ENCODE data around the gene AGPAT4. TPM values are rescaled to one million over a fixed set of nuclear protein-coding genes. Genes with fewer than 3 reads are reported as not detected.
A peak's percentile ranks its signal among the peaks of the same experiment; 100 is the strongest.

The AGPAT4 gene
- total RNA-seq, 4 donors from 2014 or later, result 0.53 to 11.6 (median 3.3) TPM

GRCh38 chr6:161232467-161232866, 41.4 kb downstream of the AGPAT4 start:
- Histone ChIP-seq H3K4me3 (no peak overlapping the region), H3K4me1 (no peaks in the 10 kb centered on the region), H3K9me3 (no peaks in the 10 kb centered on the region), H3K27me3 (no peaks in the 10 kb centered on the region), H3K27ac (no peak overlapping the region), H3K36me3 (no peaks in the 10 kb centered on the region)
- no peak for DNase-seq
- TF ChIP-seq POLR2A (IDR thresholded peaks at IDR 0.05) (no peak), CTCF (IDR thresholded peaks at IDR 0.05) (no peak)

- Histone ChIP-seq H3K9me3 (no peaks in the 10 kb centered on the region), H3K27ac (no peak overlapping the region), H3K4me3 (no peak overlapping the region), H3K36me3 (no peaks in the 10 kb centered on the region), H3K27me3 (no peaks in the 10 kb centered on the region), H3K4me1 (no peaks in the 10 kb centered on the region)
- DNase-seq, result no peak
- TF ChIP-seq POLR2A (IDR thresholded peaks at IDR 0.05) (no peak), CTCF (IDR thresholded peaks at IDR 0.05) (no peak)
Measured at GRCh38 chr6:161232010-161232409, 41.9 kb downstream of the AGPAT4 start.

- no peak for DNase-seq
- H3K36me3 ChIP-seq, result no peaks in the 10 kb centered on the region
- no peaks in the 10 kb centered on the region for H3K4me1 ChIP-seq
- no peak overlapping the region for H3K27ac ChIP-seq
- no peaks in the 10 kb centered on the region for H3K9me3 ChIP-seq
- TF ChIP-seq CTCF (IDR thresholded peaks at IDR 0.05) (no peak), POLR2A (IDR thresholded peaks at IDR 0.05) (no peak)
- H3K27me3 ChIP-seq, result no peaks in the 10 kb centered on the region
- H3K4me3 ChIP-seq, result no peak overlapping the region
Measured at GRCh38 chr6:161230339-161230738, 43.5 kb downstream of the AGPAT4 start.

GRCh38 chr6:161228921-161229591, 44.8 kb downstream of the AGPAT4 start:
- Histone ChIP-seq H3K27me3 (no peaks in the 10 kb centered on the region), H3K9me3 (no peaks in the 10 kb centered on the region), H3K36me3 (no peaks in the 10 kb centered on the region), H3K4me3 (no peak overlapping the region), H3K27ac (peak overlapping the region in 1 of 4 donors; percentile 44), H3K4me1 (no peaks in the 10 kb centered on the region)
- TF ChIP-seq CTCF (IDR thresholded peaks at IDR 0.05) (no peak), POLR2A (IDR thresholded peaks at IDR 0.05) (no peak)
- no peak for DNase-seq

- TF ChIP-seq CTCF (IDR thresholded peaks at IDR 0.05) (no peak), POLR2A (IDR thresholded peaks at IDR 0.05) (no peak)
- no peaks in the 10 kb centered on the region for H3K36me3 ChIP-seq
- no peak overlapping the region for H3K4me3 ChIP-seq
- H3K27me3 ChIP-seq, result no peaks in the 10 kb centered on the region
- H3K9me3 ChIP-seq, result no peaks in the 10 kb centered on the region
- H3K27ac ChIP-seq, result no peak overlapping the region
- DNase-seq, result no peak
- H3K4me1 ChIP-seq, result no peaks in the 10 kb centered on the region
Measured at GRCh38 chr6:161228096-161228495, 45.8 kb downstream of the AGPAT4 start.
